BLaER1 treated with 17β-estradiol and CSF1 and Interleukin-3, amounts not matched to agents 10 nM and 100 nM (cell line): ENCODE data around the gene DNAH7.
"Not testable (repeated sequence)": the region's sequence is repeated elsewhere in the genome, so short reads cannot be mapped to it uniquely, and the experiment has no call there.

Experiments
- H3K27ac ChIP-seq, 11 experiments: shearing (Covaris generic); formaldehyde crosslinking; 2 replicates each; pipeline ENCODE4 v1.8.1; 2022
- H3K27me3 ChIP-seq, 11 experiments: shearing (Covaris generic); formaldehyde crosslinking; 2 replicates each; pipeline ENCODE4 v1.8.1; 2022
- H3K36me3 ChIP-seq, 11 experiments: shearing (Covaris generic); formaldehyde crosslinking; 2 replicates each; pipeline ENCODE4 v1.8.1; 2022
- H3K4me1 ChIP-seq, 10 experiments: shearing (Covaris generic); formaldehyde crosslinking; 2 replicates each; pipeline ENCODE4 v1.8.1; 2022
- H3K4me2 ChIP-seq, 11 experiments: shearing (Covaris generic); formaldehyde crosslinking; 2 replicates each; pipeline ENCODE4 v1.8.1; 2022
- H3K4me3 ChIP-seq, 10 experiments: shearing (Covaris generic); formaldehyde crosslinking; 2 replicates each; pipeline ENCODE4 v1.8.1; 2022
- H3K9ac ChIP-seq, 11 experiments: shearing (Covaris generic); formaldehyde crosslinking; 2 replicates each; pipeline ENCODE4 v1.8.1; 2022
- H3K9me3 ChIP-seq, 11 experiments: shearing (Covaris generic); formaldehyde crosslinking; replicated peaks in 1 of 11; 2 replicates each; pipeline ENCODE4 v1.8.1; 2022
- H4K20me1 ChIP-seq, 11 experiments: shearing (Covaris generic); formaldehyde crosslinking; 2 replicates each; pipeline ENCODE4 v1.8.1; 2022
- Cebpa-rat ChIP-seq, 11 experiments: shearing (Covaris generic); IDR thresholded peaks; 2 replicates each; pipeline ENCODE4 v1.8.1; 2022

DNAH7 gene

GRCh38 chr2:196101325-196101991 lies 32.8 kb upstream of the DNAH7 start:
- no peak overlapping the region for H3K4me3 ChIP-seq
- peaks cover 0 to 6% (median 0%) of the 10 kb centered on the region in 11 experiments; a peak in 2 of 22 replicates for H3K9me3 ChIP-seq
- peak overlapping the region; percentile 28 to 56 (median 46) for H3K4me2 ChIP-seq
- no peak for TF ChIP-seq Cebpa-rat (IDR thresholded peaks at IDR 0.05)
- H3K4me1 ChIP-seq = peaks cover 28 to 51% (median 37%) of the 10 kb centered on the region in 10 experiments
- no peaks in the 10 kb centered on the region for H3K36me3 ChIP-seq
- H3K27me3 ChIP-seq = no peaks in the 10 kb centered on the region
- no peak overlapping the region for H3K9ac ChIP-seq
- peak overlapping the region in 1 of 11 experiments; percentile 17; a peak in 1 of 22 replicates for H3K27ac ChIP-seq
- no peaks in the 10 kb centered on the region for H4K20me1 ChIP-seq

GRCh38 chr2:196099916-196100315 lies 31.3 kb upstream of the DNAH7 start:
- Histone ChIP-seq H3K27me3 (no peaks in the 10 kb centered on the region), H3K4me1 (peaks cover 13 to 36% (median 26%) of the 10 kb centered on the region in 10 experiments), H3K4me2 (no peak overlapping the region), H3K9ac (no peak overlapping the region), H4K20me1 (no peaks in the 10 kb centered on the region), H3K36me3 (no peaks in the 10 kb centered on the region), H3K27ac (no peak overlapping the region), H3K4me3 (no peak overlapping the region), H3K9me3 (peaks cover 0 to 8% (median under 1%) of the 10 kb centered on the region in 11 experiments; a peak in 5 of 22 replicates)
- no peak for TF ChIP-seq Cebpa-rat (IDR thresholded peaks at IDR 0.05)

GRCh38 chr2:196097864-196098660 lies 29.4 kb upstream of the DNAH7 start:
- TF ChIP-seq Cebpa-rat (IDR thresholded peaks at IDR 0.05) = no peak
- no peaks in the 10 kb centered on the region for H3K36me3 ChIP-seq

GRCh38 chr2:196096982-196097745 lies 28.5 kb upstream of the DNAH7 start:
- no peak overlapping the region for H3K4me3 ChIP-seq
- no peak for TF ChIP-seq Cebpa-rat (IDR thresholded peaks at IDR 0.05)
- no peak overlapping the region for H3K4me2 ChIP-seq
- no peaks in the 10 kb centered on the region for H3K36me3 ChIP-seq
- no peak overlapping the region for H3K9ac ChIP-seq
- H4K20me1 ChIP-seq = no peaks in the 10 kb centered on the region
- H3K27ac ChIP-seq = no peak overlapping the region
- H3K4me1 ChIP-seq = peaks cover 12 to 16% (median 14%) of the 10 kb centered on the region in 10 experiments
- no peaks in the 10 kb centered on the region for H3K27me3 ChIP-seq
- H3K9me3 ChIP-seq = peaks cover 0 to 16% (median 12%) of the 10 kb centered on the region in 11 experiments; a peak in 12 of 22 replicates

More at GRCh38 chr2:196097864-196098660, 29.4 kb upstream of the DNAH7 start:
- H3K27me3 ChIP-seq = no peaks in the 10 kb centered on the region
- H3K4me2 ChIP-seq = no peak overlapping the region
- H3K9me3 ChIP-seq = peaks cover 0 to 16% (median 12%) of the 10 kb centered on the region in 11 experiments; a peak in 12 of 22 replicates
- no peak overlapping the region for H3K27ac ChIP-seq
- no peak overlapping the region for H3K4me3 ChIP-seq
- H3K4me1 ChIP-seq = peaks cover 12 to 19% (median 14%) of the 10 kb centered on the region in 10 experiments
- H4K20me1 ChIP-seq = no peaks in the 10 kb centered on the region
- no peak overlapping the region for H3K9ac ChIP-seq

GRCh38 chr2:196096264-196096663 lies 27.6 kb upstream of the DNAH7 start:
- Histone ChIP-seq H4K20me1 (no peaks in the 10 kb centered on the region), H3K9ac (no peak overlapping the region), H3K4me1 (peaks cover 6 to 8% (median 7%) of the 10 kb centered on the region in 10 experiments), H3K36me3 (no peaks in the 10 kb centered on the region), H3K27ac (no peak overlapping the region), H3K4me3 (no peak overlapping the region), H3K4me2 (no peak overlapping the region), H3K9me3 (peaks cover 0 to 16% (median 12%) of the 10 kb centered on the region in 11 experiments; a peak in 12 of 22 replicates), H3K27me3 (no peaks in the 10 kb centered on the region)
- no peak for TF ChIP-seq Cebpa-rat (IDR thresholded peaks at IDR 0.05)

GRCh38 chr2:196089448-196089847 lies 20.8 kb upstream of the DNAH7 start:
- H3K27me3 ChIP-seq, H3K36me3 ChIP-seq, H3K4me3 ChIP-seq, H3K4me2 ChIP-seq, H3K27ac ChIP-seq, H3K4me1 ChIP-seq, H3K9ac ChIP-seq, H4K20me1 ChIP-seq: not testable (repeated sequence)
- peaks cover 10 to 26% (median 16%) of the 10 kb centered on the region in 11 experiments for H3K9me3 ChIP-seq

- Histone ChIP-seq H3K9ac (no peak overlapping the region), H4K20me1 (no peaks in the 10 kb centered on the region), H3K36me3 (0 out of 22 replicates have a peak, but pooled peaks cover 0 to 4% (median 0%) of the 10 kb centered on the region in 11 experiments), H3K27ac (no peak overlapping the region), H3K4me2 (no peak overlapping the region), H3K27me3 (no peaks in the 10 kb centered on the region), H3K4me1 (no peaks in the 10 kb centered on the region), H3K4me3 (no peak overlapping the region), H3K9me3 (peaks cover 18 to 29% (median 23%) of the 10 kb centered on the region in 11 experiments)
- no peak for TF ChIP-seq Cebpa-rat (IDR thresholded peaks at IDR 0.05)
These were observed 19.6 kb upstream of the DNAH7 start for GRCh38 chr2:196088203-196088602.

GRCh38 chr2:196086517-196087368 lies 18.1 kb upstream of the DNAH7 start:
- H3K4me2 ChIP-seq = no peak overlapping the region
- H4K20me1 ChIP-seq = no peaks in the 10 kb centered on the region
- H3K27ac ChIP-seq = no peak overlapping the region
- H3K27me3 ChIP-seq = no peaks in the 10 kb centered on the region
- H3K9me3 ChIP-seq = peaks cover 29 to 42% (median 35%) of the 10 kb centered on the region in 11 experiments
- no peak overlapping the region for H3K4me3 ChIP-seq
- H3K4me1 ChIP-seq = no peaks in the 10 kb centered on the region
- no peak for TF ChIP-seq Cebpa-rat (IDR thresholded peaks at IDR 0.05)
- no peak overlapping the region for H3K9ac ChIP-seq
- H3K36me3 ChIP-seq = 0 out of 22 replicates have a peak, but pooled peaks cover 0 to 4% (median 0%) of the 10 kb centered on the region in 11 experiments
